Uterus (tissue), 2 donors: ENCODE data around the gene INTS11.

Experiments used
- CTCF ChIP-seq, 4 experiments: fragments of 200-600 bp in 2 of 4; fragments of 450-650 bp in 2 of 4; sonication (generic) in 2 of 4; IDR thresholded peaks; one replicate each; pipeline ENCODE4 v1.5.1; 2016 to 2019; ENCODE audit warnings: antibody characterized with exemption in 4 of 4, mild to moderate bottlenecking in 2 of 4, moderate library complexity in 1 of 4
- POLR2A ChIP-seq, 2 donors: fragments of 450-650 bp; IDR thresholded peaks; one replicate each; pipeline ENCODE4 v1.6.1; 2016; ENCODE audit warnings: antibody characterized with exemption in 2 of 2, mild to moderate bottlenecking in 1 of 2, moderate library complexity in 1 of 2

GRCh38 chr1:1296070-1297061 lies 28.1 kb downstream of the INTS11 start:
- TF ChIP-seq CTCF (IDR thresholded peaks at IDR 0.05) (no peak), POLR2A (IDR thresholded peaks at IDR 0.05) (no peak)
